PC-9 (cell line): ENCODE results near the gene HTR3B. TPM values are rescaled to one million over a fixed set of nuclear protein-coding genes. Genes with fewer than 3 reads are reported as not detected.

Source experiments
- BruUV-seq: library from RNA; stranded (reverse); fragments of 400-500 nt; replicated peaks from 2 replicates; lab custom pipeline; 2021; lab: Mats Ljungman, UMichigan
- CTCF ChIA-PET: fragments of 300-600 bp; sonication (Branson Sonifier 250); formaldehyde crosslinking; loops from one replicate; lab custom pipeline; 2022; ENCODE audit warnings: antibody characterized with exemption; lab: Charles Lee
- POLR2A ChIA-PET: fragments of 300-600 bp; sonication (Branson Sonifier 250); formaldehyde crosslinking; loops from one replicate; lab custom pipeline; 2022; ENCODE audit warnings: antibody characterized with exemption; ENCODE audit not compliant: unreplicated experiment; lab: Charles Lee
- DNase-seq, 2 experiments: peaks; one replicate each; pipeline versions ENCODE4 v3.0.0 to v3.0.0-alpha.2; 2015 to 2022; ENCODE audit warnings: mixed read lengths in 1 of 2
- H2AFZ ChIP-seq: fragments of 200-600 bp; sonication (generic); 2 replicates; pipeline ENCODE4 v1.8.1; 2017; ENCODE audit warnings: antibody characterized with exemption
- H3F3A ChIP-seq: fragments of 200-600 bp; sonication (generic); 2 replicates; pipeline ENCODE4 v1.8.1; 2017; ENCODE audit warnings: antibody characterized with exemption, mild to moderate bottlenecking, low read depth; ENCODE audit not compliant: insufficient read depth
- H3K27ac ChIP-seq: fragments of 200-600 bp; sonication (generic); 2 replicates; pipeline ENCODE4 v1.6.1; 2016; ENCODE audit warnings: mixed run types
- H3K27me3 ChIP-seq: fragments of 200-600 bp; sonication (generic); 2 replicates; pipeline ENCODE4 v1.6.1; 2016; ENCODE audit warnings: low read depth, mixed run types; ENCODE audit not compliant: insufficient read depth
- H3K36me3 ChIP-seq: fragments of 200-600 bp; sonication (generic); 2 replicates; pipeline ENCODE4 v1.6.1; 2016; ENCODE audit warnings: low read depth, mixed run types
- H3K4me1 ChIP-seq: fragments of 200-600 bp; sonication (generic); replicated peaks from 2 replicates; pipeline ENCODE4 v1.6.1; 2016; ENCODE audit warnings: mixed run types; ENCODE audit not compliant: insufficient read depth
- H3K4me2 ChIP-seq: fragments of 200-600 bp; sonication (generic); 2 replicates; pipeline ENCODE4 v1.6.1; 2017; ENCODE audit warnings: mixed run types
- H3K4me3 ChIP-seq: fragments of 200-600 bp; sonication (generic); 2 replicates; pipeline ENCODE4 v1.6.1; 2016; ENCODE audit warnings: mixed run types
- H3K79me2 ChIP-seq: fragments of 200-600 bp; sonication (generic); 2 replicates; pipeline ENCODE4 v1.6.1; 2017; ENCODE audit warnings: low read depth, mixed run types
- H3K9me2 ChIP-seq: fragments of 200-600 bp; sonication (generic); 2 replicates; pipeline ENCODE4 v1.8.1; 2017; ENCODE audit warnings: mild to moderate bottlenecking; ENCODE audit not compliant: insufficient read depth
- H3K9me3 ChIP-seq: fragments of 200-600 bp; sonication (generic); 2 replicates; pipeline ENCODE4 v1.8.1; 2016; ENCODE audit warnings: low read depth; ENCODE audit not compliant: insufficient read depth
- H4K20me1 ChIP-seq: fragments of 200-600 bp; sonication (generic); 2 replicates; pipeline ENCODE4 v1.8.1; 2017; ENCODE audit not compliant: insufficient read depth
- EZH2 ChIP-seq: fragments of 200-600 bp; sonication (generic); IDR thresholded peaks from 2 replicates; pipeline ENCODE4 v1.8.0; 2017; ENCODE audit warnings: antibody characterized with exemption, low read depth
- intact Hi-C: fragments of 100-400 bp; cut with micrococcal nuclease; formaldehyde crosslinking; loops from one replicate; pipeline ENCODE4 v1.10.0; 2022; ENCODE audit not compliant: unreplicated experiment
- total RNA-seq: library from RNA; stranded (reverse); gene quantifications from 2 replicates; pipeline ENCODE4 v1.2.3, GENCODE V29; 2021
- TF ChIP-seq, protein P1 (sequence below): fragments of 200-600 bp; sonication (generic); conservative IDR thresholded peaks from 2 replicates; pipeline ENCODE4 v1.6.1; 2017; ENCODE audit warnings: mixed run types, antibody characterized with exemption, mild to moderate bottlenecking, moderate library complexity

Gene HTR3B
- total RNA-seq, 1 experiment from 2014 or later, result not detected

DNA sequence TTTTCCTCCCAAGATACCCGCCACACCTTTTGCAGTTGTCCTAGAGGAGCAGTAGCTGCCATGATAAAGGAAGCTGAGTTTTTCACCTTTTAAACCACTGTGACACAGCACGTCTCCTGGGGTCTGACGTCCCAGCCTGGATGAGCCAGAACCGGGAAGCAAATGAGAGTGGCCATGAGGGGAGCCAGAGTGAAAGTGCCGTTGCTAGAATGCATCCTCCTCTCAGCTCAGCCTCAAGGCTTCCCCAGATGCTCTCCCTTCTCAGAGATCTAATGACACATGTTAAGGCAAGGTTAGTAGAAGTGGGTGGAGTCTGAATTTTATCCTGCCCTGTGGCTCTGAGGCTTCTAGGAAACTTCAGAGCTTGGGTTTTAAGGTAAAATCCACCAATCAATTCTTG, 46.9 kb downstream of the HTR3B start:
- ChIA-PET CTCF (no interaction called here), POLR2A (no interaction called here)
- no peaks in the 10 kb centered on the region for H3K4me1 ChIP-seq
- no peaks in the 10 kb centered on the region for H3K36me3 ChIP-seq
- DNase-seq, result no peak
- no peaks in the 10 kb centered on the region for H3F3A ChIP-seq
- H3K9me2 ChIP-seq, result no peaks in the 10 kb centered on the region
- no peaks in the 10 kb centered on the region for H3K9me3 ChIP-seq
- H3K27me3 ChIP-seq, result peaks cover 99% of the 10 kb centered on the region
- no peaks in the 10 kb centered on the region for H4K20me1 ChIP-seq
- H3K79me2 ChIP-seq, result no peaks in the 10 kb centered on the region
- H3K4me3 ChIP-seq, result no peak overlapping the region
- TF ChIP-seq, protein P1, sequence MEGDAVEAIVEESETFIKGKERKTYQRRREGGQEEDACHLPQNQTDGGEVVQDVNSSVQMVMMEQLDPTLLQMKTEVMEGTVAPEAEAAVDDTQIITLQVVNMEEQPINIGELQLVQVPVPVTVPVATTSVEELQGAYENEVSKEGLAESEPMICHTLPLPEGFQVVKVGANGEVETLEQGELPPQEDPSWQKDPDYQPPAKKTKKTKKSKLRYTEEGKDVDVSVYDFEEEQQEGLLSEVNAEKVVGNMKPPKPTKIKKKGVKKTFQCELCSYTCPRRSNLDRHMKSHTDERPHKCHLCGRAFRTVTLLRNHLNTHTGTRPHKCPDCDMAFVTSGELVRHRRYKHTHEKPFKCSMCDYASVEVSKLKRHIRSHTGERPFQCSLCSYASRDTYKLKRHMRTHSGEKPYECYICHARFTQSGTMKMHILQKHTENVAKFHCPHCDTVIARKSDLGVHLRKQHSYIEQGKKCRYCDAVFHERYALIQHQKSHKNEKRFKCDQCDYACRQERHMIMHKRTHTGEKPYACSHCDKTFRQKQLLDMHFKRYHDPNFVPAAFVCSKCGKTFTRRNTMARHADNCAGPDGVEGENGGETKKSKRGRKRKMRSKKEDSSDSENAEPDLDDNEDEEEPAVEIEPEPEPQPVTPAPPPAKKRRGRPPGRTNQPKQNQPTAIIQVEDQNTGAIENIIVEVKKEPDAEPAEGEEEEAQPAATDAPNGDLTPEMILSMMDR, result no peak
- no peak for TF ChIP-seq EZH2
- H3K4me2 ChIP-seq, result no peak overlapping the region
- BruUV-seq, result no TSS peak
- intact Hi-C loops, result no loop called here
- H2AFZ ChIP-seq, result no peak overlapping the region
- H3K27ac ChIP-seq, result no peak overlapping the region

DNA sequence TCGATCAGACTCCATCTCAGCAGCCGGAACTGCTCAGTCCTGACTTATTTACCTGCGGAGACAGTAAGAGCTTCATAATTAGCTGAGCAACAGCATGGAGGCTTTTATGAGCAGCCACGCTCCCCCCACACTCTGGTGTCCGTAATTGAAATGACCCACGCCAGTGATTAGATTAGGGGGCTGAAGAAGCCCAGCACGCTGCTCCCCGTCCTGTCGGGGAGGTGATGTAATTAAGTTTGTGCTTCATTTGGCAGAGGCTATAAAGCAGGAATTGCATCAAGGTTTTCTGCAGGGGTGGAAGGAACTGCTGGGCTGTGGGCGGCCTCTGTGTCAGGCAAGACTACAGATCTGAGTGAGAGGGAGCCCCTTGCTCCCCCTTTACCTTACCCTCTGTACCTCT, 47.5 kb downstream of the HTR3B start:
- H3K27me3 ChIP-seq, result peaks cover 99% of the 10 kb centered on the region
- CTCF ChIA-PET, result no interaction called here

DNA sequence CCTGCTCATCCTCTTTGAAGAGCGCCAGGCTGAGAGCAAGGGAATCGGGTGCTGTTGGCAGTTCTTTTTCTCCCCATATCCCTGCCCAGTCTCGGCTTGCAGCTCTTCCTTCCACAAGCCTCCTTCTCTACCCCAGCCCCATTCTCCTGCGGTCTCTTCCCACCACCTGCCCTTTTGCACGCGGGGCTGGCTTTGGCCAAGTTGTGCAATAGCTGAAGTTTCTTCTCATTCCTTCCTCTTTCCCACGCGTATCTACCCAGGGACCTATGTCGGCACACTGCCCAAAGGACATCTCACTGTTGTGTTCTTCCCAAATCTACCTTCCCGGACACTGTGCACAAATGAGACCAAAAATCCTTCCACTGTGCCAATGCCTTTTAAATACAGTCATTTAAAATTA, 48.0 kb downstream of the HTR3B start:
- Histone ChIP-seq H3K4me3 (no peak overlapping the region), H2AFZ (no peak overlapping the region), H4K20me1 (no peaks in the 10 kb centered on the region), H3K9me2 (no peaks in the 10 kb centered on the region), H3K4me2 (no peak overlapping the region), H3K27ac (no peak overlapping the region), H3F3A (no peaks in the 10 kb centered on the region), H3K36me3 (no peaks in the 10 kb centered on the region), H3K79me2 (no peaks in the 10 kb centered on the region), H3K9me3 (no peaks in the 10 kb centered on the region), H3K4me1 (no peaks in the 10 kb centered on the region), H3K27me3 (peaks cover 99% of the 10 kb centered on the region)
- 0 out of 2 replicates have a peak, but pooled peaks have one; percentile 54 for TF ChIP-seq EZH2
- TF ChIP-seq, protein P1, result no peak
- intact Hi-C loops, result no loop called here
- ChIA-PET CTCF (no interaction called here), POLR2A (no interaction called here)
- DNase-seq, result no peak
- no TSS peak for BruUV-seq

More for the DNA sequence above, 47.5 kb downstream of the HTR3B start:
- Histone ChIP-seq H3K4me1 (no peaks in the 10 kb centered on the region), H3K36me3 (no peaks in the 10 kb centered on the region), H2AFZ (no peak overlapping the region), H3K9me2 (no peaks in the 10 kb centered on the region), H3K27ac (no peak overlapping the region), H3K9me3 (no peaks in the 10 kb centered on the region), H3K79me2 (no peaks in the 10 kb centered on the region), H4K20me1 (no peaks in the 10 kb centered on the region), H3K4me3 (no peak overlapping the region), H3K4me2 (no peak overlapping the region), H3F3A (no peaks in the 10 kb centered on the region)
- DNase-seq, result no peak
- POLR2A ChIA-PET, result no interaction called here
- TF ChIP-seq, protein P1, result no peak
- no peak for TF ChIP-seq EZH2
- intact Hi-C loops, result no loop called here
- no TSS peak for BruUV-seq
